ENCODE data around the gene CLK4. TPM values are rescaled to one million over a fixed set of nuclear protein-coding genes. Genes with fewer than 3 reads are reported as not detected.

CLK4 gene
- total and polyA plus RNA-seq, 8 donors = 5.7 to 88.3 (median 38.5) TPM

DNA sequence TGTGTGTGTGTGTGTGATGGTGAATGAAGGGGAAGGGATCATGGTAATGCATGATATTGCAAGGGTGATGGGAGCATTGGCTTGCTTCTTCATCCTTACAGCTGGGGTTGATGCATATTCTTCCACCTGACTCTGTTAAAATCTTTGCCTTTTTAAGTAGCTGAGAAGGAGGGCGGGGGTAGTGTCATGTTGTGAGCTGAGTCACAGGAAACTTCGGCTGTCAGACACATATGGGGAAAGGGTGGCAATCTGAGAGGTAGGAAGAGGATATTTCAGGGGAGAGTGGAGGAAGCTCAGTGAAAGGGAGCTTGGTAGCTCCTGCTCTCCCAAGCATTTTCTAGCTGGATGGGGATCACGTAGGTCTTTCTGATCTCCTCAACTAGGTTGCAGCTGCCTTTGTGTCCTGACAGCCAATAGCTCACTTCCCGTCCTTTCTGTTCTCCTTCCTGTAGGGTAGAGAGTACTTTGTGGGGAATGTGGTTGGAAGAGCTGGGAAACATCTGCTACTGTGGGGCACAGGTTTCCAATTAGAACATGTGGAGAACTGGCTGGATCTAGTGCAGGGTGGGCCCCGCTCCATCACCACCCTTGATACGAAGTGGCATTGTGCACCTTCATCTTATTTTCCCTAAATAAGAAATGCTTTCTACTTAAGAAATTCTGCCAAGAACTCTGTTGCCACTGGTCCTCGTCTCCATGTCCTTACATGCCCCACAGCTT is 18.1 kb upstream of the CLK4 start:
- Histone ChIP-seq H3K4me1 (no peaks in the 10 kb centered on the region), H3K9me3 (peaks cover 0 to 11% (median 0%) of the 10 kb centered on the region in 4 donors), H3K36me3 (no peaks in the 10 kb centered on the region), H3K27me3 (no peaks in the 10 kb centered on the region), H3K27ac (no peak overlapping the region), H3K4me3 (no peak overlapping the region)
- DNase-seq = no peak
- TF ChIP-seq POLR2AphosphoS5 (IDR thresholded peaks at IDR 0.05) = no peak
- no peak for TF ChIP-seq EP300 (IDR thresholded peaks at IDR 0.05)
- TF ChIP-seq, protein P1, sequence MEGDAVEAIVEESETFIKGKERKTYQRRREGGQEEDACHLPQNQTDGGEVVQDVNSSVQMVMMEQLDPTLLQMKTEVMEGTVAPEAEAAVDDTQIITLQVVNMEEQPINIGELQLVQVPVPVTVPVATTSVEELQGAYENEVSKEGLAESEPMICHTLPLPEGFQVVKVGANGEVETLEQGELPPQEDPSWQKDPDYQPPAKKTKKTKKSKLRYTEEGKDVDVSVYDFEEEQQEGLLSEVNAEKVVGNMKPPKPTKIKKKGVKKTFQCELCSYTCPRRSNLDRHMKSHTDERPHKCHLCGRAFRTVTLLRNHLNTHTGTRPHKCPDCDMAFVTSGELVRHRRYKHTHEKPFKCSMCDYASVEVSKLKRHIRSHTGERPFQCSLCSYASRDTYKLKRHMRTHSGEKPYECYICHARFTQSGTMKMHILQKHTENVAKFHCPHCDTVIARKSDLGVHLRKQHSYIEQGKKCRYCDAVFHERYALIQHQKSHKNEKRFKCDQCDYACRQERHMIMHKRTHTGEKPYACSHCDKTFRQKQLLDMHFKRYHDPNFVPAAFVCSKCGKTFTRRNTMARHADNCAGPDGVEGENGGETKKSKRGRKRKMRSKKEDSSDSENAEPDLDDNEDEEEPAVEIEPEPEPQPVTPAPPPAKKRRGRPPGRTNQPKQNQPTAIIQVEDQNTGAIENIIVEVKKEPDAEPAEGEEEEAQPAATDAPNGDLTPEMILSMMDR (IDR thresholded peaks at IDR 0.05) = no peak
- TF ChIP-seq POLR2A (IDR thresholded peaks at IDR 0.05) = no peak
- WGBS, 5 donors = 56 to 69% (median 64%) methylated on average over 7 of the region's 7 CpGs
- intact Hi-C loops (cut with DNase I; ENCODE audit: low total_unique reads) = no loop called here

DNA sequence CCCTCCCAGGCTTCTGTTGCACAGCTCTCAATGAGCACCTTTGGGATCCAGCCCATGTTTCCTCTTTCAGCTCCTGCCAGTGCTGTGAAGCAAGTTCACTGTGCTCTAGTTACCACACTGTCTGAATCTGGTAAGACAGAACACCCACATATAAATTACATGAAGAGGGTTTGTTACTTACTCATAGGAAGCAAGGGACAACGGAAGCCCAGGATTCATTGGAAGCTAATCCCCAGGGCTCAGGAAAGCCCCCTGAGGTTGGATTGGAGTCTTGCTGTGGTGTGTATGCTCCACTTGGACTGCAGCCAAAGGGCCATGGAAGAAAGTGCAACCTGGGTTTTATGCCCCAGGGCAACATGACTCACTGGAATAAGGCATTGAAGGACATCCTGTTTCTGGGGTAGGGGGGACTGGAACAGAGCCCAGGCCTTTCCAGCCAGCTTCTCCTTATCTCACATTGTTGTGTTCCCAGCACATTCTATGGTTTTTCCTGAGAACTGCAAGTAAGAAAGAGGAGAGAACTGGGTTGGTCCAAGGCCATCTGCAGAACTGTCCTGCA is 15.6 kb upstream of the CLK4 start:
- TF ChIP-seq POLR2A (IDR thresholded peaks at IDR 0.05) (no peak), POLR2AphosphoS5 (IDR thresholded peaks at IDR 0.05) (no peak), EP300 (IDR thresholded peaks at IDR 0.05) (no peak)
- TF ChIP-seq, protein P1 (IDR thresholded peaks at IDR 0.05) = no peak
- Histone ChIP-seq H3K27ac (no peak overlapping the region), H3K36me3 (no peaks in the 10 kb centered on the region), H3K4me1 (no peaks in the 10 kb centered on the region), H3K27me3 (no peaks in the 10 kb centered on the region), H3K4me3 (no peak overlapping the region), H3K9me3 (peaks cover 0 to 5% (median 0%) of the 10 kb centered on the region in 4 donors)
- 57 to 88% (median 71%) methylated on average over 1 of the region's 1 CpG for WGBS, 5 donors
- DNase-seq = no peak
- intact Hi-C loops (cut with DNase I; ENCODE audit: low total_unique reads) = no loop called here

GRCh38 chr5:178641711-178642110 is 14.9 kb upstream of the CLK4 start:
- Histone ChIP-seq H3K4me3 (no peak overlapping the region), H3K27ac (no peak overlapping the region), H3K9me3 (peaks cover 0 to 5% (median 0%) of the 10 kb centered on the region in 4 donors), H3K27me3 (no peaks in the 10 kb centered on the region), H3K36me3 (no peaks in the 10 kb centered on the region), H3K4me1 (no peaks in the 10 kb centered on the region)
- no peak for TF ChIP-seq EP300 (IDR thresholded peaks at IDR 0.05)
- TF ChIP-seq, protein P1 (IDR thresholded peaks at IDR 0.05) = no peak
- TF ChIP-seq POLR2AphosphoS5 (IDR thresholded peaks at IDR 0.05) = no peak
- TF ChIP-seq POLR2A (IDR thresholded peaks at IDR 0.05) = no peak
- intact Hi-C loops (cut with DNase I; ENCODE audit: low total_unique reads) = no loop called here
- no peak for DNase-seq
- 70 to 77% (median 73%) methylated on average over 9 of the region's 9 CpGs for WGBS, 5 donors

GRCh38 chr5:178640331-178641045 is 13.6 kb upstream of the CLK4 start:
- Histone ChIP-seq H3K27ac (no peak overlapping the region), H3K9me3 (peaks cover 0 to 5% (median 0%) of the 10 kb centered on the region in 4 donors), H3K4me1 (no peaks in the 10 kb centered on the region), H3K36me3 (no peaks in the 10 kb centered on the region), H3K4me3 (no peak overlapping the region), H3K27me3 (no peaks in the 10 kb centered on the region)
- DNase-seq = no peak
- 82 to 92% (median 85%) methylated on average over 13 of the region's 13 CpGs for WGBS, 5 donors
- intact Hi-C loops (cut with DNase I; ENCODE audit: low total_unique reads) = no loop called here
- TF ChIP-seq, protein P1 (IDR thresholded peaks at IDR 0.05) = no peak
- no peak for TF ChIP-seq POLR2AphosphoS5 (IDR thresholded peaks at IDR 0.05)
- no peak for TF ChIP-seq POLR2A (IDR thresholded peaks at IDR 0.05)
- no peak for TF ChIP-seq EP300 (IDR thresholded peaks at IDR 0.05)
